Skeletal muscle satellite cell (primary cell): ENCODE results near the gene ECSIT.

Experiments
- H3K27me3 ChIP-seq: 2 replicates; pipeline ENCODE4 v1.7.0; 2013; ENCODE audit warnings: low read length; ENCODE audit not compliant: control insufficient read depth, insufficient read depth
- H3K36me3 ChIP-seq: 2 replicates; pipeline ENCODE4 v1.7.0; 2013; ENCODE audit warnings: mild to moderate bottlenecking, control low read depth, low read length; ENCODE audit not compliant: insufficient read depth
- H3K4me1 ChIP-seq: 2 replicates; pipeline ENCODE4 v1.7.0; 2013; ENCODE audit warnings: low read length; ENCODE audit not compliant: control insufficient read depth, insufficient read depth
- H3K4me2 ChIP-seq: 2 replicates; pipeline ENCODE4 v1.7.0; 2013; ENCODE audit warnings: mild to moderate bottlenecking, low read length
- H3K4me3 ChIP-seq: 2 replicates; pipeline ENCODE4 v1.7.0; 2013; ENCODE audit warnings: low read length
- H3K9ac ChIP-seq: 2 replicates; pipeline ENCODE4 v1.7.0; 2013; ENCODE audit warnings: mild to moderate bottlenecking, low read depth, low read length, moderate library complexity
- H3K9me3 ChIP-seq: replicated peaks from 2 replicates; pipeline ENCODE4 v1.7.0; 2013; ENCODE audit warnings: mild to moderate bottlenecking, control low read depth, low read length

The ECSIT gene

DNA sequence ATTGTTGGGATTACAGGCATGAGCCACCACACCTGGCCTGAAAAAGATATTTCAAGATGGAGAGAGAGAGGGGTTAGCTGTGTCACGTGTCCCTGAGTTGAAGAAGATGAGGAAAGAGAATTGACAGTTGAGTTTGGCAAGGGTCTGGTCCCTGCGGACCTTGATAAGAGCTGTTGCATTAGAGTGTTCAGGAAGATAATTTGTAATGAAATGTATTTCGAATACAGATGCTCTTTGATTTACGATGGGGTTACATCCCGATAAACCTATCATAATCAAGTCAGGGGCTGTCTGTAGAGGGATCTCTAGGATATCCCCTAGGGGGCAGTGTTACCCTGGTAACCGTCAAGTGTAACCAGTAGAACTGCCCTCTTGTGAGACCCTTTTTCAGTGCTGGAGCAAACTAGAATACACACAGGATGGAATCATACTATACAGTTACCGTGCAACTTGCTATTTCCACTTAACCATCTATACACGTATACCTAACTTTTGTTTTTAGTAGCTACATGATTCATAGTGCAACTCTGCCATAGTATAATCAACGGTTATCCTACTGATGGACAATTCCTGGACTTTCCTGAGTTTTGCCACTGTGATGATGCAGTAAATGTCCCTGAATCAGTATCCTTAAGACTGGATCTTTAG is 31.6 kb upstream of the ECSIT start:
- H3K4me1 ChIP-seq = peaks cover 7% of the 10 kb centered on the region
- H3K36me3 ChIP-seq = no peaks in the 10 kb centered on the region
- no peaks in the 10 kb centered on the region for H3K27me3 ChIP-seq
- H3K9me3 ChIP-seq = no peaks in the 10 kb centered on the region
- no peak overlapping the region for H3K9ac ChIP-seq
- H3K4me2 ChIP-seq = no peak overlapping the region
- no peak overlapping the region for H3K4me3 ChIP-seq

- H3K9ac ChIP-seq = peak within 1 kb of the TSS; percentile 87
- H3K27me3 ChIP-seq = no peaks in the 10 kb centered on the region
- H3K4me2 ChIP-seq = peak within 1 kb of the TSS; percentile 92
- H3K36me3 ChIP-seq = peaks cover 4% of the 10 kb centered on the region
- H3K4me3 ChIP-seq = peak within 1 kb of the TSS; percentile 89
- H3K9me3 ChIP-seq = no peaks in the 10 kb centered on the region
- peaks cover 7% of the 10 kb centered on the region for H3K4me1 ChIP-seq
These were observed 30.2 kb upstream of the ECSIT start, which contains the start of gene ELOF1 for GRCh38 chr19:11558881-11559828. ELOF1 (minus strand) TSS chr19:11559230; CDS start chr19:11554347, 4,883 bp downstream.

DNA sequence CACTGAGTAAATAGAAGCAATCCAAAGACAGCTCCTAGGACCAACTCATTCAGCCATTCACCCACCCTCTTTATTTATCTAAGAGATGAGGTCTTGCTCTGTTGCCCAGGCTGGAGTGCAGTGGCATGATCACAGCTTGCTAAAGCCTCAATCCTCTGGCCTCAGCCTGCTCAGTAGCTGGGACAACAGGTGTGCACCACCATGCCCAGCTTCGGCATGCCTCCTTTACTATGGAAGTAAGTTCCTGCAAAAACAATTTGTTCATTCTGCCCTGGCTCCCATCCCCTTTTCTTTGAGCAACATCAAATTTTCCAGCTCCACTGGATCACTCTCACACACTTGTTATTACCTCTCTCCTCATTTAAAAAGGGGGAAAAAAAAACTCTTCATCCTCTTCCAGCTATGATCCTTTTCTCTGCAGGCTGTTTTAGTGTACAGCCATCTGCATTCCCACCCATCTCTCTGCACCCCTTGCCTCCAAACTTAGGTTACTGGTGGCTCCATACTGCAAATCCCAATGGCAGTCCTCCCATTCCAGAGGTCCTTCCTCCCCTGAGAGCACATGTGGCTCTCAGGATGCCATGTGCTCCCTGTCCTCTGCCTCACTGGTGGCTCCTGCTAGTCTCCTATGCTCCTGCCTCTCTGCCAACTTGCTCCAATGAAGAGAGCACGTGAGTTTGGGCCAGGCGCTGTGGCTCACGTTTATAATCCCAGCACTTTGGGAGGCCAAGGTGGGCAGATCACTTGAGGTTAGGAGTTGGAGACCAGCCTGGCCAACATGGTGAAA is 27.9 kb upstream of the ECSIT start:
- H3K27me3 ChIP-seq = no peaks in the 10 kb centered on the region
- no peaks in the 10 kb centered on the region for H3K9me3 ChIP-seq
- no peak overlapping the region for H3K4me2 ChIP-seq
- peaks cover 26% of the 10 kb centered on the region for H3K36me3 ChIP-seq
- no peak overlapping the region for H3K4me3 ChIP-seq
- H3K9ac ChIP-seq = peak overlapping the region; percentile 19
- peaks cover 7% of the 10 kb centered on the region for H3K4me1 ChIP-seq

DNA sequence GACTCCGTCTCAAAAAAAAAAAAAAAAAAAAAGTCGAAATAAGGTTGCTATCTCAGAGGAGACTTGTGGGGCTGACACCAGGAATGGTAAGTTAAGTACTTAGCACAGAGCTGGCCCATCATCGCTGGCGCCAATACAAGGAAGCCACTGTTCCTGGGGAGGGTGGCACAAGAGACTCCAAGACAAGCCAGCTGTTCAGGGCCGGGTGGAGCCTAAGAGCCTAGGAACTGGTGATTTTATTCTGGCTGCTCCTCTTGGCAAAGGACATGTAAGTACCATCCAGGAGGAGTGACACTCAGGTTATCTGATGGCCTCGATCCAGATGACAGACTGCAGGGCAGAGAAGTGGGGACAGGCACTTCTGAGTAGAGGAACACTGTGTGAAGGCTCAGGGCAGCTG is 26.3 kb upstream of the ECSIT start:
- Histone ChIP-seq H3K9ac (no peak overlapping the region), H3K4me3 (no peak overlapping the region), H3K4me2 (no peak overlapping the region), H3K4me1 (peaks cover 7% of the 10 kb centered on the region), H3K36me3 (peaks cover 30% of the 10 kb centered on the region), H3K27me3 (no peaks in the 10 kb centered on the region), H3K9me3 (no peaks in the 10 kb centered on the region)

DNA sequence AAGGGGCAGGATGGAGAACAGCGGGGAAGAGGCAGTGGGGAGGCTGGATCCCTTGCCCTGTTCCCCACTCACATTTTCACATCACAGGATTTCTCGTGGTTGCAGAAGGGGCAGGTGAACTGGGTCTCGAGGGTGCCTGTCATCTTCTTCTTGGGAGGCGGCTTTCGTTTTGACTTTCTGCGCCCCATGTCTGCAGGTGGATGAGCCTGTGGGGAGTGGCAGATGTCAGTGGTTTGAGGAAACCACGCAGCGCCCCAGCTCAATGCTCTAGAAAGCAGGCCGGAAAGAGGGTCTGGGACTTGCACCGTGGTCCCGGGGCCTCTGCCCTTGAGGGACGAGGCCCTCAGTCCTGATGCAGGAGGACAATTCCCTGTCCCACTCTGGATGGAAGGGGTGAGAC is 25.2 kb upstream of the ECSIT start:
- Histone ChIP-seq H3K9me3 (no peaks in the 10 kb centered on the region), H3K36me3 (peaks cover 30% of the 10 kb centered on the region), H3K4me2 (no peak overlapping the region), H3K4me1 (peaks cover 7% of the 10 kb centered on the region), H3K4me3 (no peak overlapping the region), H3K9ac (no peak overlapping the region), H3K27me3 (no peaks in the 10 kb centered on the region)

DNA sequence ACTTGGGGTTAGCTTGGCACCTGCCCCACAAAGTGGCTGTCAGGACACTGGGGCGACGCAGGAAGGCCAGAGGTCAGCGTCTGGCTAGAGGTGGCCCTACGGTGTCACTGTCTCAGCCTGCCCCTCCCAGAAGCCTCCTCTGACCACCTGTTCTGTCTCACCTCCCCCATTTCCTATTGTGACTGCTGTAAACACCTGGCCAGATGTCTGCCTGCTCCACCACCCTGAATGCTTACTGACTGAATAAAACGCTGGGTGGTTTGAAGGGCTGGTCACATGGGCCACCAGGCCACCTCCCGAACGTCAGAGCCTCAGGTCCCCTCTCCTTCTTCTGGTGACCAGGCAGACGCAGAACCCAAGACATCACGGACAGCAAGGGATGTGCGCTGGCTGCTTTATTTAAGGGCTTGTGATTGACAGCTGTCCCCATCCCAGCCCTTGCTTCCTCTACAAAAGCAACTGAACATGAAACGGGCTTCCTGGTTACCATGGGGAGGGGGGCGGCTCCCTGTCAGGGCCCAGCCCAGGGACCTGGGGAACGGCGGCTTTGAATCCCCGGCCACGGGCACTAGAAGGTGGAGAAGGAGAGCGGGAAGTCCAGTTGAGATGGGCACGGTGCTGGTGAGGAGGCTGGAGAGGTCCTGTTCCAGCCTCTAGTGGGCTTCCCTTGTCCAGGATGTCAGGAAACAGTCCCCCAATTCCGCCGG is 23.9 kb upstream of the ECSIT start:
- H3K27me3 ChIP-seq = no peaks in the 10 kb centered on the region
- H3K4me1 ChIP-seq = peaks cover 2% of the 10 kb centered on the region
- no peak overlapping the region for H3K4me2 ChIP-seq
- H3K9me3 ChIP-seq = no peaks in the 10 kb centered on the region
- H3K4me3 ChIP-seq = no peak overlapping the region
- H3K9ac ChIP-seq = no peak overlapping the region
- H3K36me3 ChIP-seq = peaks cover 30% of the 10 kb centered on the region

- Histone ChIP-seq H3K9ac (no peak overlapping the region), H3K4me3 (no peak overlapping the region), H3K9me3 (no peaks in the 10 kb centered on the region), H3K4me2 (no peak overlapping the region), H3K27me3 (no peaks in the 10 kb centered on the region), H3K36me3 (peaks cover 30% of the 10 kb centered on the region), H3K4me1 (no peaks in the 10 kb centered on the region)
These were observed 22.8 kb upstream of the ECSIT start for GRCh38 chr19:11551603-11552235.

DNA sequence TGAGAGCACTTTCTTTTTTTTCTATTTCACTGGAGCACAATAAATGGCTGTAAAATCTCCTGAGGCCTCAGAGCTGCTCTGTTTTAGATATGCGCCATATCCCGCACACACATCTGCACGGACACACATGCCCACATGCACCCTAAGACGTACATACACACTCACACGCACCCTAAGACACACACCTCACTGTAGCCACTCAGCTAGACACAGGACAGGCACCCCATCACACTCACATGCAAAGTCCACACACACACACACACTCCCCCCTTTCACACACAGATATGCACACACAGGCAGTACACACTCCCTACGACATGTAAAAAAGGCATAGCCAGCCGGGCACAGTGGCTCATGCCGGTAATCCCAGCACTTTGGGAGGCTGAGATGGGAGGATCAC is 21.3 kb upstream of the ECSIT start:
- H3K36me3 ChIP-seq = peaks cover 30% of the 10 kb centered on the region
- no peak overlapping the region for H3K4me2 ChIP-seq
- H3K27me3 ChIP-seq = no peaks in the 10 kb centered on the region

DNA sequence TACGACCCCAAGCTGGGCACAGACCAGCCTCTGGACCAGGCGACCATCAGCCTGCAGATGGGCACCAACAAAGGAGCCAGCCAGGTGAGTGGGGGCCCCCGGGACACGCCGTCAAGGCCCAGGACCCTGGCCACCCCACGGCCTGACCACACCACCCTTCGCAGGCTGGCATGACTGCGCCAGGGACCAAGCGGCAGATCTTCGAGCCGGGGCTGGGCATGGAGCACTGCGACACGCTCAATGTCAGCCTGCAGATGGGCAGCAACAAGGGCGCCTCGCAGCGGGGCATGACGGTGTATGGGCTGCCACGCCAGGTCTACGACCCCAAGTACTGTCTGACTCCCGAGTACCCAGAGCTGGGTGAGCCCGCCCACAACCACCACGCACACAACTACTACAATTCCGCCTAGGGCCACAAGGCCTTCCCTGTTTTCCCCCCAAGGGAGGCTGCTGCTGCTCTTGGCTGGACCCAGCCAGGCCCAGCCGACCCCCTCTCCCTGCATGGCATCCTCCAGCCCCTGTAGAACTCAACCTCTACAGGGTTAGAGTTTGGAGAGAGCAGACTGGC is 20.5 kb upstream of the ECSIT start:
- H3K36me3 ChIP-seq = peaks cover 30% of the 10 kb centered on the region
- no peak overlapping the region for H3K4me3 ChIP-seq
- H3K9me3 ChIP-seq = no peaks in the 10 kb centered on the region
- H3K9ac ChIP-seq = no peak overlapping the region
- no peaks in the 10 kb centered on the region for H3K27me3 ChIP-seq
- H3K4me2 ChIP-seq = no peak overlapping the region
- no peaks in the 10 kb centered on the region for H3K4me1 ChIP-seq

More for the DNA sequence above, 21.3 kb upstream of the ECSIT start:
- H3K9me3 ChIP-seq = no peaks in the 10 kb centered on the region
- H3K4me3 ChIP-seq = no peak overlapping the region
- no peak overlapping the region for H3K9ac ChIP-seq
- H3K4me1 ChIP-seq = no peaks in the 10 kb centered on the region

- H3K9me3 ChIP-seq = no peaks in the 10 kb centered on the region
- no peaks in the 10 kb centered on the region for H3K27me3 ChIP-seq
- H3K36me3 ChIP-seq = peaks cover 16% of the 10 kb centered on the region
- no peak overlapping the region for H3K4me3 ChIP-seq
- H3K4me2 ChIP-seq = no peak overlapping the region
- no peaks in the 10 kb centered on the region for H3K4me1 ChIP-seq
- no peak overlapping the region for H3K9ac ChIP-seq
These were observed 19.2 kb upstream of the ECSIT start for GRCh38 chr19:11547929-11548700.
